GM12892 (cell line): Measurements from ENCODE around the gene IVD.

ENCODE experiments used
- POLR2A ChIP-seq: IDR thresholded peaks from 2 replicates; pipeline ENCODE4 v1.6.1; 2011; ENCODE audit warnings: low read depth, low read length, control low read depth
- TAF1 ChIP-seq: IDR thresholded peaks from 2 replicates; pipeline ENCODE4 v1.6.1; 2011; ENCODE audit warnings: low read depth, mild to moderate bottlenecking, control low read depth, low read length, borderline replicate concordance

DNA sequence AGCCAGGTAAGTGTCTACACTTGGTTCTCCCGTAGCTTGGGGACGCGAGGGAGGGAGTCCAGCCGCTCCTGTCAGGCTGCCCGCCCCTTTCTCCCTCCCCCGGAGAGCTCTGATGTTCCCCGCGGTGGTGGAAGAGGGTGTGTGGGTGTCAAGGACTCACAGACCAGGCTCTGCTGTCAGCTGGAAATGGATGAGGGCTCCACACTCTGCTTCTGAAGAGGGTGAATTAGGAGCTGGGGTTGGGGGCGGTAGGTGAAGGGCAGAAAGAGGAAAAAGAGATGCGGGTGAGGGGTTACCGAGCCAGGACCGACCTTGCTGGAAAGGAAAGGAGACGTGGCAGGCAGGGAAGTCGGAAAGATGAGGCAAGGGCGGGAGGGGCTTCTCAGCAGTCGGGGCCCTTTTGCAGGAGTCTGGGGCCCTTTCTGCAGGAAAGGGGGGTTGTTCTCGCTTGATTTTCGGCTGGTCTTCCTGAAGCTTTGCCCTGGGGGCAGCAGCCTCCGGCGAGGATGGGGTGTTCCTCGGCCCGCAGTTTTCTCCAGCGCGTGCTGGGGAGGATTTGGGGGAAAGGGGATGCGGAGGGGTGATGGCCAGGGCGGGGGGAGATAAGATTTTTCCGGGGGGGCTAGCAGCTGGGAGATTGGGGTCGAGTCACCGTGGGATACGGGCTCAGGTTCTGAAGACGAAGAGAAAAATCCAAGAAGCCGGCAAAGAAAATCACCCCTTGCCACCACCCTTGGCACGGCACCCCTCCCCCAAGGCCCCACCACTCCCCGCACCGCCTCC, 34.6 kb downstream of the IVD start:
- TF ChIP-seq POLR2A, result no peak
- TF ChIP-seq TAF1, result no peak
